Right lobe of liver (tissue), 6 donors: ENCODE data around the gene CT45A9. TPM values are rescaled to one million over a fixed set of nuclear protein-coding genes. Genes with fewer than 3 reads are reported as not detected.
"Not testable (repeated sequence)": the region's sequence is repeated elsewhere in the genome, so short reads cannot be mapped to it uniquely, and the experiment has no call there.

Experiments
- ATAC-seq, 4 donors: fragments of 200-7000 bp; cut with Tn5 transposase; one replicate each; pipeline ENCODE4 v1.9.1; 2020; ENCODE audit warnings: mild to moderate bottlenecking in 4 of 4, moderate library complexity in 4 of 4
- DNase-seq, 3 donors: peaks; one replicate each; pipeline ENCODE4 v3.0.0-alpha.2; 2020
- H3K27ac ChIP-seq, 3 donors: fragments of 200-600 bp; one replicate each; pipeline ENCODE4 v1.8.0; 2022
- H3K27me3 ChIP-seq, 2 donors: fragments of 200-600 bp; one replicate each; pipeline ENCODE4 v1.8.0; 2022
- H3K36me3 ChIP-seq, 4 donors: fragments of 200-600 bp; sonication (generic) in 1 of 4; one replicate each; pipeline versions ENCODE4 v1.5.1 to v1.8.0; 2017 to 2022; ENCODE audit warnings: control low read depth in 1 of 4
- H3K4me1 ChIP-seq, 4 donors: fragments of 200-600 bp; sonication (generic) in 1 of 4; one replicate each; pipeline versions ENCODE4 v1.5.1 to v1.8.0; 2017 to 2022; ENCODE audit warnings: control low read depth in 1 of 4
- H3K4me3 ChIP-seq, 3 donors: fragments of 200-600 bp; one replicate each; pipeline ENCODE4 v1.8.0; 2022
- H3K9me3 ChIP-seq, 4 donors: fragments of 200-600 bp; sonication (generic) in 1 of 4; one replicate each; pipeline versions ENCODE4 v1.5.1 to v1.8.0; 2017 to 2022; ENCODE audit warnings: control low read depth in 1 of 4
- CTCF ChIP-seq, 4 donors: fragments of 200-600 bp in 3 of 4; fragments of 450-650 bp in 1 of 4; IDR thresholded peaks; one replicate each; pipeline versions ENCODE4 v1.5.1 to v1.8.0; 2016 to 2022; ENCODE audit warnings: antibody characterized with exemption in 4 of 4, mild to moderate bottlenecking in 2 of 4
- POLR2A ChIP-seq: fragments of 450-650 bp; IDR thresholded peaks from one replicate; pipeline ENCODE4 v1.6.1; 2017; ENCODE audit warnings: antibody characterized with exemption, mild to moderate bottlenecking
- WGBS: methylation state at CpG from one replicate; pipeline ENCODE4 v1.1.6; 2018; ENCODE audit warnings: low coverage, low lambda C conversion rate; ENCODE audit not compliant: insufficient coverage; ENCODE audit errors: missing lambda C conversion rate; 5-methylcytosine and 5-hydroxymethylcytosine counted together
- intact Hi-C, 2 donors: fragments of 100-400 bp; cut with DNase I; formaldehyde crosslinking; loops; one replicate each; pipeline versions ENCODE4 v1.11.2 to v1.14.1; 2022
- long read RNA-seq: library from polyadenylated mRNA; unstranded; transcript quantifications from one replicate; pipeline ENCODE4 v2.0.0, GENCODE V29; 2019
- total RNA-seq, 6 experiments: library from RNA; depleted of rRNA in 2 of 6; stranded (reverse); fragments of >200 nt in 2 of 6; fragmentation: NEBNext Ultra II Directional in 3 of 6; extraction: Animal tissue kit (Norgen Biotek cat#: 25700) in 3 of 6; gene quantifications; one replicate each; pipeline versions ENCODE4 v1.1.0 to v1.2.4, GENCODE V29; 2016 to 2023
- donor health status: DM: no; HTN: yes; CAD: no.
- donor health status: DM: no; HTN: no; CAD: no.
- donor health status: DM: no; HTN: no; CAD: no.
- donor health status: DM: no; HTN: yes; CAD: no.
- donor health status: DM: no; HTN: yes; CAD: no.

The CT45A9 gene
- total RNA-seq, result not detected
- long read RNA-seq, result 0 reads

GRCh38 chrX:135871712-135872111 is at the start of gene CT45A9:
Gene CT45A9 (minus strand): TSS chrX:135871812. CDS start chrX:135868061, 3,751 bp downstream.
- intact Hi-C loops, ATAC-seq: not testable (repeated sequence)
- WGBS, result no CpG with 5 or more reads among the region's 17 CpGs

GRCh38 chrX:135920516-135920915 is 48.9 kb upstream of the CT45A9 start:
- intact Hi-C loops, ATAC-seq: not testable (repeated sequence)
- 14% methylated on average over 1 of the region's 1 CpG for WGBS

More at GRCh38 chrX:135871712-135872111, at the start of gene CT45A9:
- not testable (repeated sequence) for H3K27me3 ChIP-seq, H3K36me3 ChIP-seq, H3K27ac ChIP-seq, H3K4me3 ChIP-seq, H3K9me3 ChIP-seq, DNase-seq, H3K4me1 ChIP-seq

GRCh38 chrX:135914404-135914803 is 42.8 kb upstream of the CT45A9 start:
- Histone ChIP-seq H3K4me1 (no peaks in the 10 kb centered on the region), H3K4me3 (no peak overlapping the region), H3K27me3 (no peaks in the 10 kb centered on the region), H3K9me3 (no peaks in the 10 kb centered on the region), H3K36me3 (no peaks in the 10 kb centered on the region), H3K27ac (no peak overlapping the region)
- 50% methylated on average over 5 of the region's 5 CpGs for WGBS
- no peak for DNase-seq
- intact Hi-C loops, result no loop called here
- no peak for ATAC-seq
- TF ChIP-seq CTCF (IDR thresholded peaks at IDR 0.05) (no peak), POLR2A (no peak)

More at GRCh38 chrX:135920516-135920915, 48.9 kb upstream of the CT45A9 start:
- not testable (repeated sequence) for H3K9me3 ChIP-seq, H3K4me1 ChIP-seq, H3K36me3 ChIP-seq, DNase-seq, H3K27ac ChIP-seq, H3K4me3 ChIP-seq, H3K27me3 ChIP-seq

GRCh38 chrX:135910251-135910650 is 38.6 kb upstream of the CT45A9 start:
- Histone ChIP-seq H3K4me1 (no peaks in the 10 kb centered on the region), H3K4me3 (no peak overlapping the region), H3K9me3 (no peaks in the 10 kb centered on the region), H3K27ac (no peak overlapping the region), H3K27me3 (no peaks in the 10 kb centered on the region), H3K36me3 (no peaks in the 10 kb centered on the region)
- 40% methylated on average over 5 of the region's 5 CpGs for WGBS
- intact Hi-C loops, result no loop called here
- ATAC-seq (no peak), DNase-seq (no peak)
- no peak for TF ChIP-seq CTCF (IDR thresholded peaks at IDR 0.05)

GRCh38 chrX:135893294-135893817 is 21.7 kb upstream of the CT45A9 start, which contains the start of the genes CT45A10 and SAGE1:
Gene CT45A10 (minus strand): TSS chrX:135893444. CDS start chrX:135885344, 8,100 bp downstream.
Gene SAGE1 (plus strand): TSS chrX:135893716. CDS start chrX:135896243, 2,527 bp downstream.
- 74% methylated on average over 7 of the region's 22 CpGs for WGBS

More at GRCh38 chrX:135893294-135893817, 21.7 kb upstream of the CT45A9 start, which contains the start of the genes CT45A10 and SAGE1:
- Histone ChIP-seq H3K36me3 (no peaks in the 10 kb centered on the region), H3K27me3 (no peaks in the 10 kb centered on the region), H3K9me3 (no peaks in the 10 kb centered on the region), H3K27ac (no peak within 1 kb of the TSS), H3K4me1 (no peaks in the 10 kb centered on the region), H3K4me3 (no peak within 1 kb of the TSS)
- intact Hi-C loops, result no loop called here
- no peak for TF ChIP-seq POLR2A
- no peak for TF ChIP-seq CTCF (IDR thresholded peaks at IDR 0.05)
- ATAC-seq (no peak), DNase-seq (peak in 1 of 3 donors; percentile 24)
